GM18867 (cell line): ENCODE data around the gene PDK4.
"Not testable (repeated sequence)": the region's sequence is repeated elsewhere in the genome, so short reads cannot be mapped to it uniquely, and the experiment has no call there.

Source experiments
- ATAC-seq: cut with Tn5 transposase; IDR thresholded peaks from one replicate; pipeline ENCODE4 v1.9.1; 2021; ENCODE audit warnings: mild to moderate bottlenecking, moderate library complexity; ENCODE audit not compliant: unreplicated experiment

PDK4 gene

DNA sequence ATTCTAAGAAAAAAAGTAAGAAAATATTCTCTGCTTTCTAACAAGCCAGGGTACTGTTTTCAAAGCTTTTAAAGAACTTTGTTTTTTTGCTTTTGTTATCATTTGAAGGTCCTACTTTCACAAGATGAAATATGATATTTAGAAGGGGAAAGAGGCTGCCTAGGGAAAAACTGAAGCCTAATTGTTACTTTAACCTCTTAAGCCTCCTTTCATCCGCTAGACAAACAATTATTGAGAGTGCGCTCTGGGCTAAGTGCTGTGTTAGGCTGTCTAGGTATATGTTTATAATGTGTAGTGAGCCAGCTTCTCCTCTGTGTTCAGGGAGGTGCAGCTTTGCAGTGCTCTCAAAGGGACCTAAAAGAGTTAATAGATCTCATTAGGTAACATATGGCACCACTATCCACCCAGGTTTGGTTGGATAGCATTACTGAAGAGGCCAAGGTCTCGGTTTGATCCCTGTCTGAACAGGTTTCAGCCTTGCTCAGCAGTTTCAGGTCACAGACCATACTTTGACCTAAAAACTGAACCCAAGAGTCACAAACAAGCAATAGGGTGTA is 17.9 kb downstream of the PDK4 start:
- ATAC-seq, result no peak

DNA sequence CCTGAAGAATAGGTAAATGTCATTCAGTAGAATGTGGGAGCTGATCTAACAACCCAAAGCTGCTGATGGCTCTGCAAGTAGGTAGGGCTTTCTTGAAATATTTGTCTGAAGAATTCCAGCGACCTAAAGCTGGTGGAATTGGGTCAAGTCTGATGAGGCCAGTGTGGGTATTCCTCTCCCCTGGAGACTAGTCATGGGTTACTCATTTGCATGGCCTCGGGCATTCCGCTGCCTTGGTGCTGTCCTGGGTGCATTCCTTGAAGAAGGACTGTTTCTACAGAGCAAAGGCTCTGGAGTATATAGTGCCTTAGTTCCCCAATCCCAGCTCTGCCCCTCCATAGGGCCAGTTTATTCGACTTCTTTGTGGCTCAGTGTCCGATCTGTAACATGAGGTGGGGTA is 19.2 kb downstream of the PDK4 start:
- ATAC-seq, result no peak

DNA sequence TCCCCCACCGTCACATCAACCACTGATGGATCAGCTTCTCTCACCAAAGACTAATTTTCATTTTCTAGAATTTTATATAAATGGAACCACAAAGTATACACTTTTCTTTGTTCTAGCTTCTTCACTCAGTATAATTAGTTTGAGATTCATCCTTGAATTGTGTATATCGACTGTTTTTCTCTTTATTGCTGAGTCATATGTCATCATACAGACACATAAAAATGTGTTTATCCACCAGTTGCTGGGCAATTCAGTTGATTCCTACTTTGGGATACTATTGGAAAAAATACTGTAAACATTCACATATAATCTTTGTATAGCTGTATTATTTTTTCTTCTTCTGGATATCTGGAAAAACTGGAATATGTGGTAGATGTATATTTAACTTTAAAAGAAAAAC is 26.6 kb downstream of the PDK4 start:
- ATAC-seq, result no peak

DNA sequence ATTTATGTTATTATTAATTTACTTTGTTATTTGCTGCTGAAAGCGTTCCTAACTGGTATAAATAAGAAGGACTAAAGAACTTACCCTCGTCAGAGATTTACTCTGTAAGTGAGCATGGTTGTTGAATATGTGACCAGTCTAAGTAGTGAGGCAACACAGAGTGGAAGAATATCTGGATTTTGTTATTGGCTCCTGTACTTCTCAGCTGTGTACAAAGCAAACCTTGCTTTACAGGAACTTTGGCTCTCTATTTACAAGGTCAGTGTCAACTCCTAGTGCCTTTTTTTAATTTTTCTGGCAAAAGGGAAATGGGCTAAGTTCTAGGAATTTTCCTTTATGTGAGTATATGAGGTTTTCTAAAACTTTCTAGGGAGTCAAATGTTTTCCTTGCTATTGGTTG is 35.6 kb downstream of the PDK4 start:
- ATAC-seq, result no peak

DNA sequence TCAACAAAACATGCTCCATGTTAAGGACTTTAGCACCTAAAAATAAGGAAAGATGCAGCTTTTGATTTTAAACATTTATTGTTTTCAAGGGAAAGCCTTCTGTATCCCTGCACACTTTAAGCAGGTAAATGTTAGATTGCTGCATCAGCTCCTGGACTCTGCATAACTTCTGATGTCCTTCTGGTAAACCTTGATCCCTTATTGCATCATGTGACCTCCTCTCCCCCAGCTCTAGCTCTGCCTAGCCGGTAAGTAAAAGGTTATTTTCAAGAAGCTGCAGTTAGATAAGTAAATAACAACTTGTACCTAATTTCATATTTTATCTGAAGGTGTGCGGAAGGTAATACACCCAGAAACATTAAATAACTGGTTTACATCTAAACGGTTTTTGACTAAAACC is 37.5 kb downstream of the PDK4 start:
- no peak for ATAC-seq

DNA sequence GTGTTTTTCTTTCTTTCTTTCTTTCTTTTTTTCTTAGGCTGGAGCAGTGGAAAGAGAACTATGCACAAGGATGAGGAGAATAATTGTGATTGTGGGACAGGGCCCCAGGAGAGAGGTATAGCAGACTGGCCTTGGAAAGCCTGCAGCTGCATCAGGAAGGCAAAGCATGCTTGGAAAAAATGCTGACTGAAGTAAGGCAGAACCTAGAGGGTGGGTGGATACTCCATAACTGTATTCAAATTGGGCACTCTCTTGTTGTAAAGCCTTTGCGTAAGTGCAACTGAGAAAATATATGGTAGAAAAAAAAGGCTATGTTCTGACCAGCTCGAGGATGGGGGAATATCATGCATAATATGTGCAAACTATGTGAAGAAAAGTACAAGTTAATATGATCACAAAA is 39.5 kb downstream of the PDK4 start:
- no peak for ATAC-seq

DNA sequence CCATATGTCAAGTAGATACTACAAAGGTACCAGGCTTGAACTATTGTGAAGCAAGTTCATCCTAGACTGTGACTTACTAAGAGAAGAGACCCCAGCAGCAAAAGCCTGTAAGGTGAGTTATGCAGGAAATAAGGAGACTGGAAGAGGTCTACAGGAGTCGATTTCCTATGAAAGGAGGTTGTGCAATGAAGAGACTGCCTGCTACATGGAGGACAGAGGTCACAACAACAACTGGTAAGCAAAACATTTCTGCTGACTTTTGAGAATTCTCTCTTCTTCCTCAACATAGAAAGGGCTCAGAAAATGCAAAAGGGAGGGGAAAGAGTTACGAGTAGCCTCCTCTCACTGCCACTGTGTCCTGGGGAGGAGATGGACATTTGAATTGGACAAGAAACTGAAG is 42.4 kb downstream of the PDK4 start:
- no peak for ATAC-seq

DNA sequence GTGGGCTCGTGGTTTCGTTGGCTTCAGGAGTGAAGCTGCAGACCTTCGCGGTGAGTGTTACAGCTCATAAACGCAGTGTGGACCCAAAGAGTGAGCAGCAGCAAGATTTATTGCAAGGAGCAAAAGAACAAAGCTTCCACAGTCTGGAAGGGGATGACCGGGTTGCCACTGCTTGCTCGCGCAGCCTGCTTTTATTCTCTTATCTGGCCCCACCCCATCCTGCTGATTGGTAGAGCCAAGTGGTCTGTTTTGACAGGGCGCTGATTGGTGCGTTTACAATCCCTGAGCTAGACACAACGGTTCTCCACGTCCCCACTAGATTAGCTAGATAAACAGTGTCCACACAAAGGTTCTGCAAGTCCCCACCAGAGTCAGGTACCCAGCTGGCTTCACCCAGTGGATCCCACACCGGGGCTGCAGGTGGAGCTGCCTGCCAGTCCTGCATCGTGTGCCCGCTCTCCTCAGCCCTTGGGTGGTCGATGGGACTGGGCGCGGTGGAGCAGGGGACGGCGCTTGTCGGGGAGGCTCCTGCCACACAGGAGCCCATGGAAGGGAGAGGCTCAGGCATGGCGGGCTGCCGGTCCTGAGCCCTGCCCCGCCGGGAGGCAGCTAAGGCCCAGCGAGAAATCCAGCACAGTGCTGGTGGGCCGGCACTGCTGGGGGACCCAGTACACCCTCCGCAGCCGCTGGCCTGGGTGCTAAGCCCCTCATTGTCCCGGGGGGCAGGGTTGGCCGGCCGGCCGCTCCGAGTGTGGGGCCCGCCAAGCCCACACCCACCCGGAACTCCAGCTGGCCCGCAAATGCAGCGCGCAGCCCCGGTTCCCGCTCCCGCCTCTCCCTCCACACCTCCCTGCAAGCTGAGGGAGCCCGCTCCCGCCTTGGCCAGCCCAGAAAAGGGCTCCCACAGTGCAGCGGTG is 44.0 kb downstream of the PDK4 start:
- not testable (repeated sequence) for ATAC-seq

DNA sequence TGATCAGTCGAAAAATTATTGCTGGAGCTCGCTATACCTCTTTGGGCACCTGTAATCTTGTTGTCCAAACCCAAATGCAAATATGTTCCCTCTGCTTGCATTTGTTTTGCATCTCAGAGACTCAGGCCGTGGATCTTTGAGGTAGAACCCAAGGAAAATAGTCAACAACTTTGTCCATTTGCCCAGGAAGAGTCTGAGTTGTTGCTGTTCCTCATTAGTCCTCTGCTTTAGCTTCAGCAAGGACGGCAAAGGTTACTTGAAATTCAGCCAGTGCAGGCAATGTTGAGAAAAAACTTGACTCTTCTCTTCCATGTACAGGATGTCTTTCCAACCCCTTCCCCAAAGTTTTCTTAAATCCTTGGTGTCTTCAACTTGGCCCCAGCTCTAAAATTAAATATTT is 45.8 kb downstream of the PDK4 start:
- no peak for ATAC-seq

DNA sequence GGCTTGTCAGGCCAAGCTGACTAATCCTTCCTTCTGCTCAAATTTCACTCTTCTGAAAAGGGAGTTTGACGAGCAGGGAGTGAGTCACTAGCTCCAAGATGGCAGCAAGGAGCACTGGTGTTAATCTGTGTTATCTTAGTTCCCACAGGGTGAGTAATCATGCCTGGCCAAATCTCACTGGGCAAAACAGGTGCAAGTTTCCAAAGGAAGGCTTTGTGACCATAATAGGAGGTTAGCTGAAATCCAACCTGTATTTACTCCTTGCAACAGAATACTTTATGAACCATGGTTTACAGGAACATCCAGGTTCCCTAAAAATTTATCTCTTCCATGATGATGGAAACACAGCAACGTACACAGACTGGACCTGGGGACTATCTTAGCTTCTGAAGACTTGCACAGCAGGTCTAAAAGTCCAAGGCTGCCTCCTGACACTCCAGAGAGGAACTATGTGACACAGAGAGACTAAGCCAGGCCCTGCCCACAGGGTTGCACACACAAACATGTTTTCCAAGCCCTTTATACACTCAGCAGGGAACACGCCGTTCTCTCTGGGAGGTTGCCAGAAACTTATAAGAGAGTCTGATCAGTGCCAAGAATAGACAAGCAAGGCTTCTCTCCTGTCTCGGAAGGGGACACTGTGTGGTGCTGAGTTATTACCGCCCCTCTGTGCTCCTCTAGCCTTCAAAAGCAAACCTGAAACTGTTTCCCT is 46.3 kb downstream of the PDK4 start:
- ATAC-seq, result no peak

DNA sequence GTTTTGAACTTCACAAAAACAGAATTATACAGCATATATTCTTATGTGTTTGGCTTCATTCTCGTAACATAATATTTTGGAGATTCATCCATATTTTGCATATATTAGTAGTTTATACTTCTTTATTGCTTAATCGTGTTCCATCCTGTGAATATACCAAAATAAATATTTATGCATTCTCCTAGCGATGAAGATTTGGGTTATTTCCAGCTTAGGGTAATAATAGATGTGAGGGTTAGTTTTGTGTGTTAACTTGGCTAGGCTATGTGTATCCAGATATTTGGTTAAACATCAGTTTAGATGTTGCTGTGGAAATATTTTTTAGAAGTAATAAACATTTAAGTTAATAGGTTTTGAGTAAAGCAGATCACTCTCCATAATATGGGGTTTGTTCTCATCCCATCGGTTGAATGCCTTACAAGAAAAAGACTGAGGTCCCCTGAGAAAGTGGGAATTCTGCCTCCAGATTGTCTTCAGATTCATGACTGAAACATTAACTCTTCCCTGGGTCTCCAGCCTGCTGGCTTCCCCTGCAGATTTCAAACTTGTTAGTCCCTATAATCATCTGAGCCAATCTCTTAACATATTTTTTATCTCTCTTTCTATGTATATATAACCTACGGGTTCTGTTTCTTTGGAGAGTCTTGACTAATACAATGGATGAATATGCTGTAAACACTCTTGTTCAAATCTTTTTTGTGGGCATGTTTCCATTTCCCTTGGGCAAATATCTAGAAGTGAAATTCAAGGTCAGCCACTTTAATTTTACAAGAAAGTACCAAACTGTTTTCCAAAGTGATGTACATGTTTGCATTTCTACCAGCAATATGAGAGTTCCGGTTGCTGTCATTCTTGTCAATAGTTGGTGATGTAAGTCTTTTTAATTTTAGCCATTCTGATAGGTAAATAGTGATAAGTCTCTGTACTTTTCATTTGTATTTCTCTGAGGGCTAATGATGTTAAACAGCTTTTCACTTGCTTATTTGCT is 48.7 kb downstream of the PDK4 start:
- no peak for ATAC-seq

DNA sequence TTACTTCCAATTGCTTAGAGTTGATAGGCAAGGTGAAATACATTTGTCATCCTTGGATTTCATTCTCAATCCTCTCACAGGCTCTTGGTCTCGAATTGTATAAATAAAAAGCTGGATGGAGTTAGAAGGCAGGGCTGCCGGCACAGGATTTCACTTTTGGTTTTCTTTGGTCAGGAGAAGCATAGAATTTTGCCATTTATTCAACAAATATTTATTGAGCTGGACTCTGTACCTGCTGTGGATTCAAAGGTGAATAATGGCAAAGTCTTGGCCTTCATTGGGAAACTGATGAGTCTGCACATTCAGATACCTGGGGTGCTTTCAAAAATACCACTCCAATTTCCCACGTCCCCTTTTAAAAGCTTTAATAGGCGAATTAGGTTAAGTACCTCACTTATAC is 49.7 kb downstream of the PDK4 start:
- no peak for ATAC-seq

DNA sequence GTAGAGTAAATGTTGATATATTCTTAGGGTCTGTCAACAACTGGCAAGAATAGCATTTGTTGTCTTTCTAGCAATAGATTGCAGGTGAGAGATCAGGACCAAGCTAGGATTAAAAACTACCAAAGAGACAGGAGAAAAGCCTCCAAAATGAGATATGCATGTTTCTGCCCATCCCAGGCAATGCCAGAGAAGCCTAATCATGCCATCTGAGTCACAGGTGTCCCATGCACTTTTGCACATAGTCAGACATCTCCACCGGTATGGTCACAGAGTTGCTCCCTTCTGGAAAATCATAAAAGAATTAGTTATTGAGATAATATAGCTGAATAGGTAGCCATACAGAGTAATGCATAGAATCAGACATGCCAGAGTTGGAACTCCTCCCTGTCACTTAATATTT is 50.6 kb downstream of the PDK4 start:
- no peak for ATAC-seq

DNA sequence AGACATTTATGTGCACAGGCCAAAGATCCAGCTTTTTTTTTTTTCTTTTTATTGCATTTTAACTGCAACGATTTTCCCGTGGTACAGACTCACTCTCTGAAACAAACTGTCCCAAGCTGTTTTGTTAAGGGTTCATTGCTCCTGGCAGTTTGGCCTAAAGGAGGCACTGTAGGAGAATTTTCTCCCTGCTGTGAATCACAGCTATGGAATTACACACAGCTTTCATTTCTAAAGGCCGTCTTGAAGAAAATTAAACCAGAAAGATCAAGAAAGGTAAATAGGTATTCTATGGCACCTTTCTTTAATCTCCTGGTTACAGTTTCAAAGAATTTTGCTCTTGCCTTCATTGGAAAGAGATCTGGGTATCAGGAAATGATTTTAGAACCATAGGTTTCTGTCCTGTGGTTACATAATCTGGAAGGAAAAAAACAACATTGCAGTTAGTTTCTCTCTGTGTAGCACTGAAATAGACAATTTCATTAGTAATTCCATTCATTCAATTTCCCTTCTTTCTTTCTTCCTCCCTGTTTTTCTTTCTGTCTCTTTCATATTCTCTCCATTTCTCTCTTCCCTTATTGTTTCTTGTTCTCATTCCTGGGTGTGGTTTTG is 51.2 kb downstream of the PDK4 start:
- ATAC-seq, result no peak

DNA sequence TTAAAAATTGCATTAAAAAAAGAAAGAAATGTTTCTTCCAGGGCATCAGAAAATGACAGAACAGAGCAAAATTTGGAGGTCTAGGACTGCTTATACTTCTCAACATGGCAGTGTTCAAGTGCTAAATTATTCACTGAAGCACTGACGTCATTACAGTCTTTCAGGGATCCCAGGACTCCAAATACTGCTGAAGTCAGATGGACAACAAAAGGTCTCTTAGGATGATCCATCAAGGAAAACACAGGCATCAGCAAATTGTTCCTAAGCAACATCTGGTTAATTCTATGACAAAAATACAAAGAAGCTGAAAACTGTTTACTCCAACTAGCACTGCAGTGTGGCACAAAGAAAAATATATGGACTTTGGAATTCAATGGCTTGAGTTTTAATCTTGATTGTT is 52.1 kb downstream of the PDK4 start:
- no peak for ATAC-seq

DNA sequence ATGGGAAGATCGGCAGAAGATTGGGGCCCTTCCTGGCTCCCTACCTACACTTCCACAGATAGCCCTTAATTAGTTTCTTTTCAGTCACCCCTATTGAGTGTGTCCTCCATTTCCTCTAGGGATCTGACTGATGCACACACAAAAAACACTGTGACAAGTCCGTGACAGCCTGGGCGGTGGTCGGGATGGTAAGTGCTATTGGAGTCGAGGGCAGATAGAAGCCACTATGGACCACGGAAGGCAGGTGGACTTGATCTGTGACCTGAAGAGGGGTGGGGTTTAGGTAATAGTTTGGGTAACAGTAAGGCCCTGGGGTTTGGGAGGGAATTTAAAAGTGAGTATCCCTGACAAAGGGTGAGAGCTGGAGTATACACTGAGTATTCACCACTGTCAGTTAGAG is 53.0 kb downstream of the PDK4 start:
- no peak for ATAC-seq

DNA sequence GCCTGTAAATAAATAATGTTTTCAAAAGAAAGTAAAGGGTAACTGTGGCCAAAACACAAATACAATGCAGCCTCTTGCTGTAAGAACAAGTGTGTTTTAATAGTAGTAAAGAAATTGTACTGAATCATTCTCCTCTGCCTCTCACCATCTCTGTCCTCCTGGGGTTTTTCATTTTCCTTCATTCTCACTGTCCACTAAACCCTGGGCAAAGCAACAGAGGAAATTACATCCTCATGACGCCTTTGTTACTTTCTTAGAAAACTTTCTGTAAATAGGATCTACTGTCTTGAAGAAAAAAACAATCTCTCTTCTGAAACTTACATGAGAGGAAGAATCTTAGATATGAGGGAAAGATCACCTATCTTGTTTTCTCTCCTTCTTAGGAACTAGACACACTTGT is 56.0 kb downstream of the PDK4 start:
- no peak for ATAC-seq

DNA sequence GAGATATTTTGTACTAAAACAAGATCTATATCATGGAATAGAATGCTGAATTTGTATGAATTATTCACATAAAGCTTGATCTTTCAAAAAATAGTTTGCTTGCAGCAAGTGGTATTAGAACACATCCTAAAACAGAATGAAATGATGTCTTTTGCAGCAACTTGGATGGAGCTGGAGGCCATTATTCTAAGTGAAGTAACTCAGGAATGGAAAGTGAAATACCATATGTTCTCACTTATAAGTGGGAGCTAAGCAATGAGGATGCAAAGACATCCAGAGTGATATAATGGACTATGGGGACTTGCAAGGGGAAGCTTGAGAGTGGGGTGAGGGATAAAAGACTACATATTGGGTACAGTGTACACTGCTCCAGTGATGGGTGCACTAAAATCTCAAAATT is 56.9 kb downstream of the PDK4 start:
- ATAC-seq, result no peak

DNA sequence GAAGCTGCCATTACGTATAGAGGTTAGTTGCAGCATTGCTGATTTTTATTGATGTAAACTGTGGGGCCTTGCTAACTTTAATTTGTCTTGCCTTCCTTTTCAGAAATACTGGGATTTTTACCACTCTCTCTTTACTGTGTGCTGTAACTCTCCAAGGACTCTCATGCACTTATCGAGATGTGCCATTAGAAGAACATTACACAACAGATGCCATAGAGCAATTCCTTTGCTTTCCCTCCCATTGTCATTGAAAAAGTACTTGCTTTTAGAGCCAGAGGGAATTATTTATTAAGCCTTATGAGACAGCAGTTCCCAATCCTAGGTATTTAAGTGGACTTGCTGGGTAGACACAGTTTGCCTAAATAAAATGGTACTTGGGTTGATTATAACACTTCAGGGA is 58.8 kb downstream of the PDK4 start:
- ATAC-seq, result no peak

DNA sequence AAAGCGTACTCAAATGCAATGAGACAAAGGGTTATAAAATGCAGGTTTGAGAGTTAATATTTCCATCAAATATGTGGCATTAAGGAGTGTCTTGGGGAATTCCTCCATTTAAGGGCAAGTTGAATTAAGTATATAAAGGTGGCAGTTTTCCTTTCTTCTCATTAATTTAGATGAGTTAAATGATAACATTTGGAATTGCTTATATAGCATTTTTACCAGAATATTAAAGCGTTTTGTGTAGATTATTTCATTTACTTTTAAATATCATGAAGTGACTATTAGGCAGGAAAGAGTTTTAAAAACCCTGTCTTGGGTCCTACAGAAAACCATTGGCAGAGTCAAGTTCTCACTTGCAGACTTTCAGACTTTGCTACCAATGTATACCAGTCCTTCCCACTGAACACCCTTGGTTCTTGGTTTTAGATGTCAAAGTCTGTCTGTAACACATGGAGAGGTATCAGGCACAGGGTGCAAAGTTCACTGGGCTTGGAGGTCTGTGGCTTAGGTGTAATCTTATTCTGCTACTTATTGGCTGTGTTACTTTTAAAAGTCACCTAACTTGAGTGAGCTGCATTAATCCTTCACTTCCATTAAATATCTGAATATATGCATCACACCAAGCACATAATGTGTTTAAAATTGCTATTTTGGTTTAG is 59.5 kb downstream of the PDK4 start:
- ATAC-seq, result no peak
